22Rv1 (cell line): ENCODE measurements around the gene NF1.

Experiments
- CTCF ChIP-seq: fragments of 450-650 bp; IDR thresholded peaks from 2 replicates; pipeline ENCODE4 v1.5.1; 2017; ENCODE audit warnings: mild to moderate bottlenecking
- ZFX ChIP-seq: fragments of 450-650 bp; IDR thresholded peaks from 2 replicates; pipeline ENCODE4 v1.6.1; 2017; ENCODE audit warnings: antibody characterized with exemption, borderline replicate concordance

- TF ChIP-seq ZFX (no peak), CTCF (no peak)
Observed at GRCh38 chr17:31329221-31329620, 234.4 kb downstream of the NF1 start.
